Liver (tissue), 9 donors: Measurements from ENCODE around the gene CENPT. TPM values are rescaled to one million over a fixed set of nuclear protein-coding genes. Genes with fewer than 3 reads are reported as not detected.

Experiments used
- DNase-seq: peaks from one replicate; pipeline ENCODE4 v3.0.0-alpha.2; 2017; ENCODE audit warnings: low spot score
- H3K27ac ChIP-seq, 2 donors: one replicate each; pipeline ENCODE4 v1.7.0; 2013; ENCODE audit warnings: inconsistent platforms in 2 of 2, low read length in 2 of 2, control low read depth in 1 of 2, low read depth in 1 of 2, mild to moderate bottlenecking in 1 of 2
- H3K27me3 ChIP-seq, 4 donors: one replicate each; pipeline versions ENCODE4 v1.6.1 to v1.7.0; 2013; ENCODE audit warnings: low read length in 3 of 4, inconsistent platforms in 1 of 4, mild to moderate bottlenecking in 1 of 4, moderate library complexity in 1 of 4; ENCODE audit not compliant: control insufficient read depth in 4 of 4, insufficient read depth in 4 of 4
- H3K36me3 ChIP-seq, 4 donors: one replicate each; pipeline versions ENCODE4 v1.6.1 to v1.7.0; 2013; ENCODE audit warnings: low read length in 3 of 4, mild to moderate bottlenecking in 3 of 4, low read depth in 1 of 4, moderate library complexity in 1 of 4; ENCODE audit not compliant: control insufficient read depth in 4 of 4, insufficient read depth in 3 of 4
- H3K4me1 ChIP-seq, 4 donors: one replicate each; pipeline versions ENCODE4 v1.6.1 to v1.7.0; 2013; ENCODE audit warnings: low read length in 3 of 4, mild to moderate bottlenecking in 3 of 4, moderate library complexity in 1 of 4; ENCODE audit not compliant: control insufficient read depth in 4 of 4, insufficient read depth in 4 of 4
- H3K4me3 ChIP-seq, 3 donors: one replicate each; pipeline versions ENCODE4 v1.6.1 to v1.7.0; 2013; ENCODE audit warnings: low read length in 3 of 3, control low read depth in 1 of 3, low read depth in 1 of 3, mild to moderate bottlenecking in 1 of 3
- H3K9ac ChIP-seq, 2 donors: one replicate each; pipeline ENCODE4 v1.7.0; 2013; ENCODE audit warnings: low read length in 2 of 2, mild to moderate bottlenecking in 2 of 2, moderate library complexity in 2 of 2, control low read depth in 1 of 2, low read depth in 1 of 2
- H3K9me3 ChIP-seq, 4 donors: one replicate each; pipeline versions ENCODE4 v1.6.1 to v1.7.0; 2013; ENCODE audit warnings: low read length in 3 of 4; ENCODE audit not compliant: control insufficient read depth in 4 of 4
- EGR1 ChIP-seq, 2 donors: IDR thresholded peaks; 2 replicates each; pipeline ENCODE4 v1.6.1; 2016 to 2018; ENCODE audit warnings: antibody characterized with exemption in 2 of 2, low read depth in 2 of 2
- FOXA1 ChIP-seq: IDR thresholded peaks from 2 replicates; pipeline ENCODE4 v1.6.1; 2016; ENCODE audit warnings: antibody characterized with exemption
- FOXA2 ChIP-seq: IDR thresholded peaks from 2 replicates; pipeline ENCODE4 v1.6.1; 2016; ENCODE audit warnings: antibody characterized with exemption
- GABPA ChIP-seq, 2 donors: IDR thresholded peaks in 1 of 2; conservative IDR thresholded peaks in 1 of 2; 2 replicates each; pipeline ENCODE4 v1.6.1; 2016; ENCODE audit warnings: antibody characterized with exemption in 2 of 2, mild to moderate bottlenecking in 1 of 2, moderate library complexity in 1 of 2
- HNF4G ChIP-seq: IDR thresholded peaks from 2 replicates; pipeline ENCODE4 v1.6.1; 2016; ENCODE audit warnings: antibody characterized with exemption
- JUND ChIP-seq, 2 donors: IDR thresholded peaks; 2 replicates each; pipeline ENCODE4 v1.6.1; 2016; ENCODE audit warnings: antibody characterized with exemption in 2 of 2
- NR2F2 ChIP-seq: IDR thresholded peaks from 2 replicates; pipeline ENCODE4 v1.6.1; 2016; ENCODE audit warnings: antibody characterized with exemption
- RXRA ChIP-seq, 2 donors: IDR thresholded peaks; 2 replicates each; pipeline ENCODE4 v1.6.1; 2017 to 2018; ENCODE audit warnings: antibody characterized with exemption in 2 of 2, mild to moderate bottlenecking in 1 of 2
- SP1 ChIP-seq: IDR thresholded peaks from 2 replicates; pipeline ENCODE4 v1.6.1; 2018; ENCODE audit warnings: antibody characterized with exemption, mild to moderate bottlenecking
- TAF1 ChIP-seq: conservative IDR thresholded peaks from 2 replicates; pipeline ENCODE4 v1.6.1; 2016; ENCODE audit warnings: antibody characterized with exemption, mild to moderate bottlenecking
- YY1 ChIP-seq: IDR thresholded peaks from 2 replicates; pipeline ENCODE4 v1.6.1; 2016; ENCODE audit warnings: antibody characterized with exemption, mild to moderate bottlenecking
- WGBS: extraction: QIAGEN DNeasy Blood & Tissue Kit; methylation state at CpG from one replicate; pipeline ENCODE4 v1.1.7; 2013; 5-methylcytosine and 5-hydroxymethylcytosine counted together
- polyA plus RNA-seq, 2 donors: library from polyadenylated mRNA; stranded (reverse) in 1 of 2; unstranded in 1 of 2; fragments of 200-250 nt in 1 of 2; fragments of >200 nt in 1 of 2; fragmentation: Nextera tagmentation in 1 of 2; extraction: Ambion mirVana in 1 of 2; gene quantifications; one replicate each; pipeline versions ENCODE4 v1.2.1 to v1.2.3, GENCODE V29; 2013 to 2015
- total RNA-seq, 2 donors: library from RNA; depleted of rRNA; stranded (reverse); fragments of >200 nt; gene quantifications; one replicate each; pipeline ENCODE4 v1.2.3, GENCODE V29; 2014
- TF ChIP-seq, protein P1 (sequence below): fragments of 150-350 bp; IDR thresholded peaks from 2 replicates; pipeline ENCODE4 v1.5.1; 2017; ENCODE audit warnings: improper control_type of control experiment, low read depth, low read length; ENCODE audit not compliant: missing input control
- TF ChIP-seq, protein P2 (sequence below): IDR thresholded peaks from 2 replicates; pipeline ENCODE4 v1.6.1; 2016; ENCODE audit warnings: antibody characterized with exemption
- TF ChIP-seq, protein P3 (sequence below): IDR thresholded peaks from 2 replicates; pipeline ENCODE4 v1.6.1; 2016; ENCODE audit warnings: antibody characterized with exemption, mild to moderate bottlenecking
- donor health status: healthy.
- donor health status: healthy.
- donor health status: healthy.
- donor health status: healthy.
- donor health status: healthy.

The CENPT gene
- total and polyA plus RNA-seq, 4 donors = 11.4 to 26.9 (median 19.3) TPM

DNA sequence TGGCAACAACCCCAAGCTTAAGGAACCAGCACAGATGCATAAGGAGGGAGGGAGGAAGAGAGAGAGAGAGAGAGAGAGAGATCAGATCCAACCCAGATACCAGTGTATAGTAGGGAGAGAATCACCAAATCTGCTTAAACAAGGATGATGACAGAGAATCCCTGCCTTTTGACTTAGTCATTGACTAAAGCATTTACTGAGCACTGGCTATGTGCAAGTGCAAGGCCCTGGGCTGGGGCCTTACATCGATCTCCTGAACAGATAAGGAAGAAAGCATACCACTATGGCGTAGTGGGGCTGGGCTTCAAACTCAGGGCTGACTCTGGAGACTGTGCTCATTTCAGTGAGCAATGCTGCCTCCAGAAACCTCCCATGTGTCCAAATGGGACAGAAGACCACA, 25.0 kb downstream of the CENPT start:
- Histone ChIP-seq H3K4me3 (no peak overlapping the region), H3K9me3 (no peaks in the 10 kb centered on the region), H3K4me1 (peaks cover 0 to 2% (median 0%) of the 10 kb centered on the region in 4 donors), H3K36me3 (peaks cover 0 to 10% (median 0%) of the 10 kb centered on the region in 4 donors), H3K27me3 (no peaks in the 10 kb centered on the region), H3K27ac (no peak overlapping the region), H3K9ac (no peak overlapping the region)
- DNase-seq = no peak
- 93% methylated on average over 2 of the region's 2 CpGs for WGBS
- TF ChIP-seq, protein P1, sequence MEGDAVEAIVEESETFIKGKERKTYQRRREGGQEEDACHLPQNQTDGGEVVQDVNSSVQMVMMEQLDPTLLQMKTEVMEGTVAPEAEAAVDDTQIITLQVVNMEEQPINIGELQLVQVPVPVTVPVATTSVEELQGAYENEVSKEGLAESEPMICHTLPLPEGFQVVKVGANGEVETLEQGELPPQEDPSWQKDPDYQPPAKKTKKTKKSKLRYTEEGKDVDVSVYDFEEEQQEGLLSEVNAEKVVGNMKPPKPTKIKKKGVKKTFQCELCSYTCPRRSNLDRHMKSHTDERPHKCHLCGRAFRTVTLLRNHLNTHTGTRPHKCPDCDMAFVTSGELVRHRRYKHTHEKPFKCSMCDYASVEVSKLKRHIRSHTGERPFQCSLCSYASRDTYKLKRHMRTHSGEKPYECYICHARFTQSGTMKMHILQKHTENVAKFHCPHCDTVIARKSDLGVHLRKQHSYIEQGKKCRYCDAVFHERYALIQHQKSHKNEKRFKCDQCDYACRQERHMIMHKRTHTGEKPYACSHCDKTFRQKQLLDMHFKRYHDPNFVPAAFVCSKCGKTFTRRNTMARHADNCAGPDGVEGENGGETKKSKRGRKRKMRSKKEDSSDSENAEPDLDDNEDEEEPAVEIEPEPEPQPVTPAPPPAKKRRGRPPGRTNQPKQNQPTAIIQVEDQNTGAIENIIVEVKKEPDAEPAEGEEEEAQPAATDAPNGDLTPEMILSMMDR = no peak
- TF ChIP-seq TAF1 (no peak), YY1 (no peak), FOXA1 (no peak), HNF4G (no peak), NR2F2 (no peak), FOXA2 (no peak), RXRA (IDR thresholded peaks at IDR 0.05) (no peak), EGR1 (IDR thresholded peaks at IDR 0.05; ENCODE audit: low read depth in 2 of 2) (no peak), GABPA (IDR thresholded peaks at IDR 0.05 in 1 of 2, conservative IDR thresholded peaks at IDR 0.05 in 1 of 2) (no peak), JUND (IDR thresholded peaks at IDR 0.05) (no peak), SP1 (no peak)
- TF ChIP-seq, protein P2, sequence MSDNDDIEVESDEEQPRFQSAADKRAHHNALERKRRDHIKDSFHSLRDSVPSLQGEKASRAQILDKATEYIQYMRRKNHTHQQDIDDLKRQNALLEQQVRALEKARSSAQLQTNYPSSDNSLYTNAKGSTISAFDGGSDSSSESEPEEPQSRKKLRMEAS = no peak
- TF ChIP-seq, protein P3, sequence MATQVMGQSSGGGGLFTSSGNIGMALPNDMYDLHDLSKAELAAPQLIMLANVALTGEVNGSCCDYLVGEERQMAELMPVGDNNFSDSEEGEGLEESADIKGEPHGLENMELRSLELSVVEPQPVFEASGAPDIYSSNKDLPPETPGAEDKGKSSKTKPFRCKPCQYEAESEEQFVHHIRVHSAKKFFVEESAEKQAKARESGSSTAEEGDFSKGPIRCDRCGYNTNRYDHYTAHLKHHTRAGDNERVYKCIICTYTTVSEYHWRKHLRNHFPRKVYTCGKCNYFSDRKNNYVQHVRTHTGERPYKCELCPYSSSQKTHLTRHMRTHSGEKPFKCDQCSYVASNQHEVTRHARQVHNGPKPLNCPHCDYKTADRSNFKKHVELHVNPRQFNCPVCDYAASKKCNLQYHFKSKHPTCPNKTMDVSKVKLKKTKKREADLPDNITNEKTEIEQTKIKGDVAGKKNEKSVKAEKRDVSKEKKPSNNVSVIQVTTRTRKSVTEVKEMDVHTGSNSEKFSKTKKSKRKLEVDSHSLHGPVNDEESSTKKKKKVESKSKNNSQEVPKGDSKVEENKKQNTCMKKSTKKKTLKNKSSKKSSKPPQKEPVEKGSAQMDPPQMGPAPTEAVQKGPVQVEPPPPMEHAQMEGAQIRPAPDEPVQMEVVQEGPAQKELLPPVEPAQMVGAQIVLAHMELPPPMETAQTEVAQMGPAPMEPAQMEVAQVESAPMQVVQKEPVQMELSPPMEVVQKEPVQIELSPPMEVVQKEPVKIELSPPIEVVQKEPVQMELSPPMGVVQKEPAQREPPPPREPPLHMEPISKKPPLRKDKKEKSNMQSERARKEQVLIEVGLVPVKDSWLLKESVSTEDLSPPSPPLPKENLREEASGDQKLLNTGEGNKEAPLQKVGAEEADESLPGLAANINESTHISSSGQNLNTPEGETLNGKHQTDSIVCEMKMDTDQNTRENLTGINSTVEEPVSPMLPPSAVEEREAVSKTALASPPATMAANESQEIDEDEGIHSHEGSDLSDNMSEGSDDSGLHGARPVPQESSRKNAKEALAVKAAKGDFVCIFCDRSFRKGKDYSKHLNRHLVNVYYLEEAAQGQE = no peak

DNA sequence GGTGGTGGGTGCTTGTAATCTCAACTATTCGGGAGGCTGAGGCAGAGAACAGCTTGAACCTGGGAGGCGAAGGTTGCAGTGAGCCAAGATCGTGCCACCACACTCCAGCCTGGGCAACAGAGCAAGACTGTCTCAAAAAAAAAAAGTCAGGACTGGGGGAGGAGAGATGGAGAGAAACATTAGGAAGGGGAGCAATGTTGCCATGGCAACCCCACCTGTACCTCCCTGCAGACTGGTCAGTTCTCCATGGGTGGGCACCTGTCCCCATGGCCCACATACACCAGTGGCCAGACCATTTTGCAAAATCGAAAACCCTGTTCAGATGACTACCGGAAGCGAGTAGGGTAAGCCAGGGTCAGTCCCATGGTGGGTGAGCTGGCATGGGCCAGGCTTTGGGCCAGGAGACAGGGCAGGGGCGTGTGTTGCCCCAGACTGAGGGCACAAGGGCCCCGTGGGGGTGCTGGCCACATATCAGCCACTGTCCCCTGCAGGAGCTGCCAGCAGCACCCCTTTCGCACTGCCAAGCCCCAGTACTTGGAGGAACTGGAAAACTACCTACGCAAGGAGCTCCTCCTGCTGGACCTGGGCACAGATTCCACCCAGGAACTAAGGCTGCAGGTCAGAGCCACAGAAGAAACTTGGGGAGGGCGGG, 26.8 kb downstream of the CENPT start:
- WGBS = 93% methylated on average over 11 of the region's 11 CpGs
- TF ChIP-seq RXRA (IDR thresholded peaks at IDR 0.05) = no peak
- Histone ChIP-seq H3K4me3 (no peak overlapping the region), H3K27ac (no peak overlapping the region), H3K9me3 (no peaks in the 10 kb centered on the region), H3K36me3 (no peaks in the 10 kb centered on the region), H3K9ac (no peak overlapping the region), H3K4me1 (peaks cover 0 to 5% (median 1%) of the 10 kb centered on the region in 4 donors), H3K27me3 (no peaks in the 10 kb centered on the region)
- no peak for DNase-seq
